NT2/D1 (cell line): ENCODE data around the gene CLSTN3.
A peak's percentile ranks its signal among the peaks of the same experiment; 100 is the strongest.

Experiments
- DNase-seq: peaks from one replicate; pipeline ENCODE4 v3.0.0-alpha.2; 2011; ENCODE audit warnings: low read depth, low spot score
- H3K27me3 ChIP-seq: 2 replicates; pipeline ENCODE4 v1.6.0; 2011; ENCODE audit warnings: mild to moderate bottlenecking; ENCODE audit not compliant: insufficient read length, insufficient read depth
- H3K36me3 ChIP-seq: 2 replicates; pipeline ENCODE4 v1.6.1; 2011; ENCODE audit warnings: mild to moderate bottlenecking, low read length, mixed read lengths; ENCODE audit not compliant: insufficient read depth, insufficient read length
- H3K4me1 ChIP-seq: 2 replicates; pipeline ENCODE4 v1.5.1; 2011; ENCODE audit not compliant: insufficient read depth, insufficient read length
- H3K4me3 ChIP-seq: 2 replicates; pipeline ENCODE4 v1.5.1; 2011; ENCODE audit warnings: low read depth; ENCODE audit not compliant: insufficient read length
- H3K9ac ChIP-seq: 2 replicates; pipeline ENCODE4 v1.6.0; 2011; ENCODE audit warnings: low read depth; ENCODE audit not compliant: insufficient read length
- H3K9me3 ChIP-seq: 2 replicates; pipeline ENCODE4 v1.5.1; 2011; ENCODE audit warnings: mild to moderate bottlenecking, low read length; ENCODE audit not compliant: insufficient read depth
- SUZ12 ChIP-seq: IDR thresholded peaks from 2 replicates; pipeline ENCODE4 v1.6.1; 2011; ENCODE audit not compliant: insufficient read length, insufficient read depth; ENCODE audit errors: extremely low read depth
- YY1 ChIP-seq: IDR thresholded peaks from 2 replicates; pipeline ENCODE4 v1.6.1; 2011; ENCODE audit not compliant: insufficient read length, insufficient read depth
- ZNF274 ChIP-seq: IDR thresholded peaks from 2 replicates; pipeline ENCODE4 v1.6.1; 2011; ENCODE audit warnings: mild to moderate bottlenecking, low read depth, low read length

Gene CLSTN3

GRCh38 chr12:7130701-7131501 is 730 bp downstream of the CLSTN3 start:
- peaks cover 26% of the 10 kb centered on the region for H3K27me3 ChIP-seq
- peak overlapping the region; percentile 88 for H3K9ac ChIP-seq
- H3K36me3 ChIP-seq, result peaks cover 30% of the 10 kb centered on the region
- H3K4me3 ChIP-seq, result peak overlapping the region; percentile 89
- peak; percentile 52 for DNase-seq
- peaks cover 22% of the 10 kb centered on the region for H3K4me1 ChIP-seq
- TF ChIP-seq ZNF274, result no peak
- no peak for TF ChIP-seq SUZ12
- TF ChIP-seq YY1, result no peak
- no peaks in the 10 kb centered on the region for H3K9me3 ChIP-seq

- Histone ChIP-seq H3K36me3 (peaks cover 36% of the 10 kb centered on the region), H3K27me3 (peaks cover 26% of the 10 kb centered on the region), H3K4me1 (peaks cover 22% of the 10 kb centered on the region), H3K9ac (peak overlapping the region; percentile 88), H3K4me3 (peak overlapping the region; percentile 89), H3K9me3 (no peaks in the 10 kb centered on the region)
- no peak for DNase-seq
- TF ChIP-seq YY1 (no peak), SUZ12 (no peak), ZNF274 (no peak)
These were observed 1.3 kb downstream of the CLSTN3 start for GRCh38 chr12:7131502-7131866.

GRCh38 chr12:7134396-7135166 is 4.4 kb downstream of the CLSTN3 start:
- H3K36me3 ChIP-seq, result peaks cover 58% of the 10 kb centered on the region

GRCh38 chr12:7136071-7136470 is 5.9 kb downstream of the CLSTN3 start:
- no peak overlapping the region for H3K4me3 ChIP-seq
- H3K4me1 ChIP-seq, result peaks cover 6% of the 10 kb centered on the region
- no peaks in the 10 kb centered on the region for H3K27me3 ChIP-seq
- H3K9ac ChIP-seq, result no peak overlapping the region
- no peaks in the 10 kb centered on the region for H3K9me3 ChIP-seq
- TF ChIP-seq SUZ12 (no peak), YY1 (no peak), ZNF274 (no peak)
- H3K36me3 ChIP-seq, result peaks cover 66% of the 10 kb centered on the region
- no peak for DNase-seq

More at GRCh38 chr12:7134396-7135166, 4.4 kb downstream of the CLSTN3 start:
- no peaks in the 10 kb centered on the region for H3K9me3 ChIP-seq
- H3K4me1 ChIP-seq, result peaks cover 6% of the 10 kb centered on the region
- no peak overlapping the region for H3K9ac ChIP-seq
- H3K27me3 ChIP-seq, result peaks cover 10% of the 10 kb centered on the region
- H3K4me3 ChIP-seq, result no peak overlapping the region
- TF ChIP-seq SUZ12, result no peak
- no peak for TF ChIP-seq YY1
- no peak for TF ChIP-seq ZNF274
- no peak for DNase-seq

- H3K9ac ChIP-seq, result no peak overlapping the region
- DNase-seq, result no peak
These were observed 6.5 kb downstream of the CLSTN3 start for GRCh38 chr12:7136676-7137075.

GRCh38 chr12:7137908-7138307 is 7.7 kb downstream of the CLSTN3 start:
- no peak for TF ChIP-seq ZNF274
- DNase-seq, result no peak
- H3K27me3 ChIP-seq, result no peaks in the 10 kb centered on the region
- H3K36me3 ChIP-seq, result peaks cover 76% of the 10 kb centered on the region
- H3K9me3 ChIP-seq, result no peaks in the 10 kb centered on the region
- no peaks in the 10 kb centered on the region for H3K4me1 ChIP-seq
- H3K9ac ChIP-seq, result no peak overlapping the region
- no peak overlapping the region for H3K4me3 ChIP-seq

More at GRCh38 chr12:7136676-7137075, 6.5 kb downstream of the CLSTN3 start:
- Histone ChIP-seq H3K4me1 (peaks cover 4% of the 10 kb centered on the region), H3K4me3 (no peak overlapping the region), H3K9me3 (no peaks in the 10 kb centered on the region), H3K36me3 (peaks cover 71% of the 10 kb centered on the region), H3K27me3 (no peaks in the 10 kb centered on the region)
- TF ChIP-seq ZNF274 (no peak), SUZ12 (no peak), YY1 (no peak)

- no peaks in the 10 kb centered on the region for H3K4me1 ChIP-seq
- no peak overlapping the region for H3K9ac ChIP-seq
- no peak overlapping the region for H3K4me3 ChIP-seq
- H3K9me3 ChIP-seq, result no peaks in the 10 kb centered on the region
- no peak for DNase-seq
- TF ChIP-seq YY1 (no peak), ZNF274 (no peak), SUZ12 (no peak)
- H3K36me3 ChIP-seq, result peaks cover 72% of the 10 kb centered on the region
- H3K27me3 ChIP-seq, result no peaks in the 10 kb centered on the region
These were observed 9.0 kb downstream of the CLSTN3 start for GRCh38 chr12:7139200-7139599.
